B cell (primary cell): ENCODE results near the gene USH1C. TPM values are rescaled to one million over a fixed set of nuclear protein-coding genes. Genes with fewer than 3 reads are reported as not detected.
A peak's percentile ranks its signal among the peaks of the same experiment; 100 is the strongest.

Experiments
- ATAC-seq: fragments of 200-7000 bp; cut with Tn5 transposase; one replicate; pipeline ENCODE4 v1.10.0; 2021; ENCODE audit warnings: low read depth, mild to moderate bottlenecking, moderate number of reproducible peaks, moderate library complexity
- CTCF ChIA-PET: fragments of 350-600 bp; sonication (Branson Sonifier 250); formaldehyde crosslinking; loops from one replicate; lab custom pipeline; 2021; ENCODE audit warnings: antibody characterized with exemption, inconsistent platforms; lab: Charles Lee
- POLR2A ChIA-PET: fragments of 350-600 bp; sonication (Branson Sonifier 250); formaldehyde crosslinking; loops from one replicate; lab custom pipeline; 2021; ENCODE audit warnings: antibody characterized with exemption; lab: Charles Lee
- DNase-seq: peaks from one replicate; pipeline ENCODE4 v3.0.0; 2013
- H2AFZ ChIP-seq: 2 replicates; pipeline ENCODE4 v1.6.1; 2012; ENCODE audit warnings: mild to moderate bottlenecking, low read depth, low read length; ENCODE audit not compliant: insufficient read depth, poor library complexity, severe bottlenecking
- H3K27ac ChIP-seq, 2 donors: 1 replicate in 1 of 2; 2 replicates in 1 of 2; pipeline ENCODE4 v1.5.1; 2012 to 2013; ENCODE audit warnings: low read length in 2 of 2, mild to moderate bottlenecking in 2 of 2, moderate library complexity in 1 of 2
- H3K27me3 ChIP-seq, 4 experiments: fragments of 200-600 bp in 1 of 4; sonication (generic) in 1 of 4; replicated peaks in 1 of 4; 1 replicate in 2 of 4; 2 replicates in 2 of 4; pipeline versions ENCODE4 v1.6.1 to v1.7.0; 2013 to 2016; ENCODE audit warnings: low read length in 3 of 4, mild to moderate bottlenecking in 2 of 4, mixed read lengths in 1 of 4, moderate library complexity in 1 of 4; ENCODE audit not compliant: insufficient read depth in 4 of 4, control insufficient read depth in 3 of 4; ENCODE audit errors: control extremely low read depth in 1 of 4
- H3K36me3 ChIP-seq, 2 experiments: replicated peaks in 1 of 2; 1 replicate in 1 of 2; 2 replicates in 1 of 2; pipeline versions ENCODE4 v1.6.1 to v1.7.1; 2013; ENCODE audit warnings: low read length in 1 of 2; ENCODE audit not compliant: insufficient read depth in 2 of 2, control insufficient read depth in 1 of 2; ENCODE audit errors: control extremely low read depth in 1 of 2, extremely low read depth in 1 of 2
- H3K4me1 ChIP-seq, 2 donors: fragments of 200-600 bp in 1 of 2; sonication (generic) in 1 of 2; 1 replicate in 1 of 2; 2 replicates in 1 of 2; pipeline versions ENCODE4 v1.5.1 to v1.6.1; 2013 to 2017; ENCODE audit warnings: low read length in 2 of 2; ENCODE audit not compliant: control insufficient read depth in 2 of 2, insufficient read depth in 2 of 2
- H3K4me2 ChIP-seq: replicated peaks from 2 replicates; pipeline ENCODE3; 2012; ENCODE audit warnings: mild to moderate bottlenecking, low read depth, low read length; ENCODE audit not compliant: poor library complexity, severe bottlenecking
- H3K4me3 ChIP-seq, 5 experiments: fragments of 200-600 bp in 1 of 5; sonication (generic) in 1 of 5; 1 replicate in 3 of 5; 2 replicates in 2 of 5; pipeline versions ENCODE4 v1.5.1 to v1.7.0; 2011 to 2016; ENCODE audit warnings: low read length in 4 of 5, mild to moderate bottlenecking in 4 of 5, low read depth in 2 of 5, control low read depth in 1 of 5, moderate library complexity in 1 of 5; ENCODE audit not compliant: insufficient read depth in 1 of 5; ENCODE audit errors: control extremely low read depth in 1 of 5, extremely low read depth in 1 of 5
- H3K79me2 ChIP-seq: fragments of 200-600 bp; sonication (generic); one replicate; pipeline ENCODE4 v1.6.0; 2016; ENCODE audit warnings: low read length; ENCODE audit not compliant: control insufficient read depth, insufficient read depth
- H3K9ac ChIP-seq: fragments of 200-600 bp; sonication (generic); 2 replicates; pipeline ENCODE4 v1.6.1; 2017; ENCODE audit warnings: mild to moderate bottlenecking, low read length, moderate library complexity
- H3K9me3 ChIP-seq, 3 donors: one replicate each; pipeline versions ENCODE4 v1.6.1 to v1.7.1; 2013; ENCODE audit warnings: low read length in 2 of 3; ENCODE audit not compliant: control insufficient read depth in 2 of 3, insufficient read depth in 1 of 3; ENCODE audit errors: control extremely low read depth in 1 of 3
- H4K20me1 ChIP-seq: 2 replicates; pipeline ENCODE4 v1.6.0; 2012; ENCODE audit warnings: mild to moderate bottlenecking, low read length; ENCODE audit not compliant: insufficient read depth, control insufficient read depth, poor library complexity, severe bottlenecking
- H3K27ac Mint-ChIP-seq: one replicate; pipeline ENCODE4 v1.8.0; 2021; ENCODE audit warnings: mixed read lengths
- H3K27me3 Mint-ChIP-seq: one replicate; pipeline ENCODE4 v1.8.0; 2021; ENCODE audit warnings: mixed read lengths
- H3K4me1 Mint-ChIP-seq: one replicate; pipeline ENCODE4 v1.8.0; 2021; ENCODE audit warnings: mixed read lengths
- H3K4me3 Mint-ChIP-seq: one replicate; pipeline ENCODE4 v1.8.0; 2021; ENCODE audit warnings: mixed read lengths
- H3K9me3 Mint-ChIP-seq: one replicate; pipeline ENCODE4 v1.8.0; 2022; ENCODE audit warnings: mixed read lengths; ENCODE audit not compliant: insufficient read depth
- EZH2 ChIP-seq: IDR thresholded peaks from 2 replicates; pipeline ENCODE4 v1.6.1; 2012; ENCODE audit warnings: borderline replicate concordance, low read depth, mild to moderate bottlenecking, moderate library complexity, low read length; ENCODE audit not compliant: insufficient read depth, poor library complexity, severe bottlenecking
- WGBS: methylation state at CpG from one replicate; pipeline ENCODE4 v1.1.5; 2013; ENCODE audit warnings: missing lambda C conversion rate; ENCODE audit not compliant: insufficient coverage; 5-methylcytosine and 5-hydroxymethylcytosine counted together
- intact Hi-C: fragments of 100-400 bp; cut with micrococcal nuclease; formaldehyde crosslinking; loops from one replicate; pipeline ENCODE4 v1.10.0; 2022
- polyA plus RNA-seq: library from polyadenylated mRNA; depleted of rRNA; stranded (reverse); fragments of >200 nt; gene quantifications from 2 replicates; pipeline ENCODE4 v1.2.3, GENCODE V29; 2012
- total RNA-seq, 2 donors: library from RNA; stranded (reverse); fragments of 120-200 nt in 1 of 2; gene quantifications; 1 replicate in 1 of 2; 2 replicates in 1 of 2; pipeline versions ENCODE4 v1.2.3 to v1.2.4, GENCODE V29; 2013 to 2022
- TF ChIP-seq, protein P1 (sequence below): fragments of 200-600 bp; IDR thresholded peaks from one replicate; pipeline ENCODE4 v1.8.0; 2022; ENCODE audit warnings: antibody characterized with exemption, mild to moderate bottlenecking

Gene USH1C
- total and polyA plus RNA-seq, 2 donors (not counting 1 experiment from before 2014, with no cell fraction given), result not detected

DNA sequence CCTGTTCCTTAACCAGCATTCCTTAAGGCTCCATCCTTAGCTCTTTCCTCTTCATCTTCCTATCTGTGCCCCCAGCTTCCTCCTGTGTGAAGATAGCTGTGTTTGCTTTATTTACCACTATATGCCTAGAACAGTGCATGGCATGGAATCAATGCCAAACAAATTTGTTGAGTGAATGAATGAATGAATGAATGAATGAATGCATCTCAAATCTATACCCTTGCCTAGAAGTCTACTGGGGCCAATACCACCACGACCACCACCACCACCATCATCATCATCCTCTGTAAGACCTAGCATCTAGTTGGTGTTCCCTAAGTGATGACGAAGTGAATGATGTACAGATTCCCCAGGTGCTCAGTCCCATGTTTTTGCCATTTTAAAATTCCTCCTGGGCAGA is 2.0 kb upstream of the USH1C start:
- H3K4me2 ChIP-seq, result no peak overlapping the region
- no peak overlapping the region for H3K9ac ChIP-seq
- H3K27ac ChIP-seq, result no peak overlapping the region
- no peaks in the 10 kb centered on the region for H3K9me3 Mint-ChIP-seq
- ChIA-PET POLR2A (no interaction called here), CTCF (no interaction called here)
- peaks cover 0 to 3% of the 10 kb centered on the region in 2 donors for H3K4me1 ChIP-seq
- H3K79me2 ChIP-seq, result no peaks in the 10 kb centered on the region
- no peaks in the 10 kb centered on the region for H4K20me1 ChIP-seq
- H3K4me3 ChIP-seq, result no peak overlapping the region
- no peak for DNase-seq
- H3K27ac Mint-ChIP-seq, result no peak overlapping the region
- H3K36me3 ChIP-seq, result no peaks in the 10 kb centered on the region
- TF ChIP-seq, protein P1, sequence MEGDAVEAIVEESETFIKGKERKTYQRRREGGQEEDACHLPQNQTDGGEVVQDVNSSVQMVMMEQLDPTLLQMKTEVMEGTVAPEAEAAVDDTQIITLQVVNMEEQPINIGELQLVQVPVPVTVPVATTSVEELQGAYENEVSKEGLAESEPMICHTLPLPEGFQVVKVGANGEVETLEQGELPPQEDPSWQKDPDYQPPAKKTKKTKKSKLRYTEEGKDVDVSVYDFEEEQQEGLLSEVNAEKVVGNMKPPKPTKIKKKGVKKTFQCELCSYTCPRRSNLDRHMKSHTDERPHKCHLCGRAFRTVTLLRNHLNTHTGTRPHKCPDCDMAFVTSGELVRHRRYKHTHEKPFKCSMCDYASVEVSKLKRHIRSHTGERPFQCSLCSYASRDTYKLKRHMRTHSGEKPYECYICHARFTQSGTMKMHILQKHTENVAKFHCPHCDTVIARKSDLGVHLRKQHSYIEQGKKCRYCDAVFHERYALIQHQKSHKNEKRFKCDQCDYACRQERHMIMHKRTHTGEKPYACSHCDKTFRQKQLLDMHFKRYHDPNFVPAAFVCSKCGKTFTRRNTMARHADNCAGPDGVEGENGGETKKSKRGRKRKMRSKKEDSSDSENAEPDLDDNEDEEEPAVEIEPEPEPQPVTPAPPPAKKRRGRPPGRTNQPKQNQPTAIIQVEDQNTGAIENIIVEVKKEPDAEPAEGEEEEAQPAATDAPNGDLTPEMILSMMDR, result no peak
- TF ChIP-seq EZH2, result no peak
- no peak overlapping the region for H3K4me3 Mint-ChIP-seq
- peaks cover 58% of the 10 kb centered on the region for H3K27me3 Mint-ChIP-seq
- intact Hi-C loops, result no loop called here
- WGBS, result 100% methylated on average over 1 of the region's 2 CpGs
- peaks cover 0 to 30% (median 2%) of the 10 kb centered on the region in 4 experiments for H3K27me3 ChIP-seq
- no peaks in the 10 kb centered on the region for H3K9me3 ChIP-seq
- H3K4me1 Mint-ChIP-seq, result no peaks in the 10 kb centered on the region
- no peak for ATAC-seq
- H2AFZ ChIP-seq, result no peak overlapping the region

DNA sequence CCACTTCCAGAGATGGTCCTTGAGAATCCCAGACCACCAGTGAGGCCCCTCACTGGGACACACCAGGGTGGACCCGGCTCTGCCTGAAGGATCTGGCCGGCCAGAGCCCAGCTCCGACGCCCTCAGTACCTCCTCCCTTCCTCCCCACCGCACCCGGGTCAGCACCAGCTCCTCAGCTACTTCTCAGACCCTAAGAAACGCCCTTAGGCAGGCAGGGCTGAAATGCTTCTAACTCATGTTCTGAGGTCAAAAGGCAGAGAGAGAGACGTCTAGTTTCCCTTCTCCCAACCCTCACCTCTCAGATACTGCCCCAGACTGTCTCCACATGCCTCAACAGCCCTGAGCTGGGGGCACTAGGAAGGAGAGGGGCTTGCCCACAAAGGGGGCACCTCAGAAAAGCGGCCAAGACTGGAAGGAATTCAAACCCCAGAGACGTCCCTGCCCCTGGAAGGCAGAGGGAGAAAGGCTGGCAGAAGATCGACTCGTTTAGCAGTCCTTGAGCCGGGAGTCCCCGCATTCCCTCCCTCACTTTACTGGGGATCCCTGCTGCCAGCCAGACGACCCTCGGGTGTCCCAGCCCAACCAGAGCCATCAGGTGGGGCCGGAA is 539 bp downstream of the USH1C start:
- Histone ChIP-seq H4K20me1 (no peaks in the 10 kb centered on the region), H3K4me3 (no peak overlapping the region), H3K27me3 (peaks cover 0 to 30% (median 2%) of the 10 kb centered on the region in 4 experiments), H3K36me3 (no peaks in the 10 kb centered on the region), H3K4me1 (peaks cover 0 to 3% of the 10 kb centered on the region in 2 donors), H3K9me3 (no peaks in the 10 kb centered on the region), H2AFZ (peak overlapping the region; percentile 22), H3K27ac (no peak overlapping the region), H3K4me2 (no peak overlapping the region), H3K79me2 (no peaks in the 10 kb centered on the region), H3K9ac (no peak overlapping the region)
- ChIA-PET CTCF (no interaction called here), POLR2A (no interaction called here)
- ATAC-seq (no peak), DNase-seq (no peak)
- Mint-ChIP-seq H3K4me3 (no peak overlapping the region), H3K4me1 (no peaks in the 10 kb centered on the region), H3K27ac (no peak overlapping the region), H3K9me3 (no peaks in the 10 kb centered on the region), H3K27me3 (peaks cover 62% of the 10 kb centered on the region)
- intact Hi-C loops, result no loop called here
- 51% methylated on average over 13 of the region's 17 CpGs for WGBS
- TF ChIP-seq, protein P1, result no peak
- no peak for TF ChIP-seq EZH2
